Subcutaneous preadipocyte (primary cell): ENCODE measurements around the gene DOCK6. TPM values are rescaled to one million over a fixed set of nuclear protein-coding genes. Genes with fewer than 3 reads are reported as not detected.

ENCODE experiments used
- total RNA-seq: library from RNA; depleted of rRNA; stranded (reverse); fragments of >200 nt; gene quantifications from 2 replicates; pipeline ENCODE4 v1.2.3, GENCODE V29; 2012

Gene DOCK6, protein sequence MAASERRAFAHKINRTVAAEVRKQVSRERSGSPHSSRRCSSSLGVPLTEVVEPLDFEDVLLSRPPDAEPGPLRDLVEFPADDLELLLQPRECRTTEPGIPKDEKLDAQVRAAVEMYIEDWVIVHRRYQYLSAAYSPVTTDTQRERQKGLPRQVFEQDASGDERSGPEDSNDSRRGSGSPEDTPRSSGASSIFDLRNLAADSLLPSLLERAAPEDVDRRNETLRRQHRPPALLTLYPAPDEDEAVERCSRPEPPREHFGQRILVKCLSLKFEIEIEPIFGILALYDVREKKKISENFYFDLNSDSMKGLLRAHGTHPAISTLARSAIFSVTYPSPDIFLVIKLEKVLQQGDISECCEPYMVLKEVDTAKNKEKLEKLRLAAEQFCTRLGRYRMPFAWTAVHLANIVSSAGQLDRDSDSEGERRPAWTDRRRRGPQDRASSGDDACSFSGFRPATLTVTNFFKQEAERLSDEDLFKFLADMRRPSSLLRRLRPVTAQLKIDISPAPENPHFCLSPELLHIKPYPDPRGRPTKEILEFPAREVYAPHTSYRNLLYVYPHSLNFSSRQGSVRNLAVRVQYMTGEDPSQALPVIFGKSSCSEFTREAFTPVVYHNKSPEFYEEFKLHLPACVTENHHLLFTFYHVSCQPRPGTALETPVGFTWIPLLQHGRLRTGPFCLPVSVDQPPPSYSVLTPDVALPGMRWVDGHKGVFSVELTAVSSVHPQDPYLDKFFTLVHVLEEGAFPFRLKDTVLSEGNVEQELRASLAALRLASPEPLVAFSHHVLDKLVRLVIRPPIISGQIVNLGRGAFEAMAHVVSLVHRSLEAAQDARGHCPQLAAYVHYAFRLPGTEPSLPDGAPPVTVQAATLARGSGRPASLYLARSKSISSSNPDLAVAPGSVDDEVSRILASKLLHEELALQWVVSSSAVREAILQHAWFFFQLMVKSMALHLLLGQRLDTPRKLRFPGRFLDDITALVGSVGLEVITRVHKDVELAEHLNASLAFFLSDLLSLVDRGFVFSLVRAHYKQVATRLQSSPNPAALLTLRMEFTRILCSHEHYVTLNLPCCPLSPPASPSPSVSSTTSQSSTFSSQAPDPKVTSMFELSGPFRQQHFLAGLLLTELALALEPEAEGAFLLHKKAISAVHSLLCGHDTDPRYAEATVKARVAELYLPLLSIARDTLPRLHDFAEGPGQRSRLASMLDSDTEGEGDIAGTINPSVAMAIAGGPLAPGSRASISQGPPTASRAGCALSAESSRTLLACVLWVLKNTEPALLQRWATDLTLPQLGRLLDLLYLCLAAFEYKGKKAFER (N-terminal part only)
- total RNA-seq = 8.5 and 19.2 TPM in 2 replicates

DNA sequence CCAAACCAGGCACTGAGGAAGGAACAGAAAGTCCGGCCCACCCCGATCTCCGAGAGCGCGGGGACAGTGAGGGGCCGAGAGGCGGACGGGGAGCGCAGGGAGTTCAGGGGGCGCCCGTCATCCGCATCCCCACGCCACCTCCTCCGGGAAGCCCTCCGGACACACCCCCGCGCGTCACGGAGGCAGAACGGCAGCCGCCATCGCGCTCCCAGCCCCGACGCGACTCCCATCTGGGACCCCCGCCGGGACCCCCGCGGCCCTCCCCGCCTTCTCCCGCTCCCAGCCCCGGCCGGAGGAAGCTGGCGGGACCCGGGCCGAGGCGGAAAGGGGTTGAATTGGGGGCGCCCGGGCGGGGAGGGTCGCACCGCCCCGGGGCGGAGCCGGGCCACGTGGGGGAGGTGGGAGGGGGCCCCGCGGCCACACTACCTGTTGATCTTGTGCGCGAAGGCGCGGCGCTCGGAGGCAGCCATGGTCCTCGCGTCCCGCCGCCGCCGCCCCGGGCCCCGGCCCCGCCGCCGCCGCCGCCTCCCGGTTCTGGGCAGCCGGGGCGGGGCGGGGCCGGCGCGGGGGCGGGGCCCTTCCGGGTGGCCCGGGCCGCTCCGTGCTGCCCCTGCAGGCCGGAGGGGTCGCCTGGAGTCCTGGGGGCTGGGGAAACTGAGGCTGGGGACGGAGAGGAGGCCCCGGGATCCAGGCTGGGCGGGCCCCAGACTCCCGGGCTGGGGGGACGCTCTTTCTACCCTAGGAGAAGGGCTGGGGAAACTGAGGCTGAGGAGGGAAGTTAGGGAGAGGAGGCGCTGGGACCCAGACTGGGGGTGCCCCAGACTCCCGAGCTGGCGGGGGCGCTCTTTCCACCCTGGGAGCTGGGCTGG, at the start of gene DOCK6:
TSS of gene DOCK6 (minus strand) at position 554 of the 869 bp plus-strand sequence. CDS start at position 470, 84 bp downstream.

DNA sequence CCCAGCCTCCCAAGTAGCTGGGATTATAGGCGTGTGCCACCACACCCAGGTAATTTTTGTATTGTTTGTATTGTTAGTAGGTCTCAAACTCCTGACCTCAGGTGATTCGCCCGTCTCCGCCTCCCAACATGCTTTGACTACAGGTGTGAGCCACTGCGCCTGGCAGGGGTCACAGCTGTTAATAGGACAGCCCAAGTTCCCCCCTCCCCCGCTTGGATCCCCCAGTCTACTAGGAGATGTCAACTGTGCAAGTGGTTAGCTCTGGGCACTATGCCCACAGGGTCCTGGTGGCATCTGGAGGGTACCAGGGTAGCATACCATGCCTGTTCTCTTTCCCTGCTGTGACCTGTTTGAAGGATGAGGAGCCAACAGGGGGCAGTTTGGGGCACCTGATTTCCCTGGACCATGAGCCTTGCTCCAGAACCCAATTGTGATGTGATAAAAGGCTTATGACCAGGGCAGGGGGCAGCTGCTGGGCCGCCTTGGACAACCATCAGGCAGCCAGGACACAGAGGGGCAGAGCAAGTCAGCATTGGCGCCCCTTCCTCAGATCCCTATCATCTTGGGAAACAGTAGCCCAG, 33.4 kb upstream of the DOCK6 start, which contains the start of gene TSPAN16:
TSS of gene TSPAN16 (plus strand) at position 496 of the 581 bp plus-strand sequence. CDS start 138 bp downstream, outside the sequence.

DNA sequence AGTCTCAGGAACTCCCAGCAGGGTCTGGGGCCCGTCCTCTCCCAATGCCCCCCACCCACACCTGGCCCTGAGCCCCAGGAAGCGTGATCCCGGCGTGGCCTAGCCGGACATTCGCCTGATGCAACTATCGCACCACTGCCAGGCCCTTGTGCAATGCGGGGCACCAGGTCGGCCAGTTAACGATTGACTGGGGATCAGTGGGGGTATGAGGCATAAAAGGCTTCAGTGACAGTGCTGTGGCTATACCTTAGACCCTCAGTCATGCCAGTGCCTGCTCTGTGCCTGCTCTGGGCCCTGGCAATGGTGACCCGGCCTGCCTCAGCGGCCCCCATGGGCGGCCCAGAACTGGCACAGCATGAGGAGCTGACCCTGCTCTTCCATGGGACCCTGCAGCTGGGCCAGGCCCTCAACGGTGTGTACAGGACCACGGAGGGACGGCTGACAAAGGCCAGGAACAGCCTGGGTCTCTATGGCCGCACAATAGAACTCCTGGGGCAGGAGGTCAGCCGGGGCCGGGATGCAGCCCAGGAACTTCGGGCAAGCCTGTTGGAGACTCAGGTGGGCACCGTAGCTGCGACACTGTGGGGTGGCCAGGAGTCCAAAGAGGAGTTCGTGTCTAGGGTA, 22.8 kb downstream of the DOCK6 start, which contains the start of gene ANGPTL8:
TSS of gene ANGPTL8 (plus strand) at position 243 of the 624 bp plus-strand sequence. CDS start at position 262, 19 bp downstream.

DNA sequence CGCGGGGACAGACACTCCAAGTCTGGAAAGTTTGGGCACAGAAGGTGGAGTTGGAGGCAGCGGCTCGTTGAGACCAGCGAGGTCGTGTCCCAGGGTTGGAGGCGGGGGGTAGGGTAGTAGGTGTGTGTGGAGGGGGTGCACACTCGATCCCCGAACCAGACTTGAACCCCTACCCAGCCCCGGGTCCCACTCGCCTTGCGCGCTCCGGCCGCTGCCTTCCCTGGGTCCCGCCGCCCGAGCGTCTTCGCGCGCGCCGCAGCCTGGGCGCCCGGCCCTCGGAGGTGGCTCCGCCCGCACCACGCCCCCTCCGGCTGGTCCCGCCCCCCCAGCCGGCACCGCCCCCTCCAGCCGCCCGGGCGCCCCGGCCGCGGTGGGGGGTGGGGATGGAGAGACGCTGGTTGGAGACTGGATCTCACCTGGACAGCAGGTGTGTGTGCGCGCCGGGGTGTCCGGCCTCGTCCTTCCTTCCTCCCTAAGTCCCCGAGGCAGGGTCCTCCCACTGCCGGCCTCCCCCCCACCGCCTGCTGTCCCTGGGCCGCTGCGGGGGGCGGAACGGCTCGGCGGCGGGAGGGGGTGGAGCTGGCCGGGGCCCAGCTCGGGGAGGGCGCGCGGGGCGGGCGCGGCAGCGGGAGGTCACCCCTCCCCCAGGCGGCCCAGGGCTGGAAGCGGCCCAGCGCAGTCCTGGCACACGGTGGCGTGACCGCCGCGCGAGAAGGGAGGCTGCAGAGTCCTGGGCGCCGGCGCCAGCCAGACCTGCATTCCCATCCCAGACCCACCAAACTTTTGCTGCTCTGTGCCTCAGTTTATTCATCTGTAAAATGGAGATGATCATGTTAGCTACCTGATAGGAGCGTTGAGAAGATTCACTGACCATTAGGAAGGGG, 64.8 kb downstream of the DOCK6 start, which contains the start of gene KANK2:
TSS of gene KANK2 (minus strand) at position 255 of the 884 bp plus-strand sequence. CDS start 3,034 bp downstream, outside the sequence.

DNA sequence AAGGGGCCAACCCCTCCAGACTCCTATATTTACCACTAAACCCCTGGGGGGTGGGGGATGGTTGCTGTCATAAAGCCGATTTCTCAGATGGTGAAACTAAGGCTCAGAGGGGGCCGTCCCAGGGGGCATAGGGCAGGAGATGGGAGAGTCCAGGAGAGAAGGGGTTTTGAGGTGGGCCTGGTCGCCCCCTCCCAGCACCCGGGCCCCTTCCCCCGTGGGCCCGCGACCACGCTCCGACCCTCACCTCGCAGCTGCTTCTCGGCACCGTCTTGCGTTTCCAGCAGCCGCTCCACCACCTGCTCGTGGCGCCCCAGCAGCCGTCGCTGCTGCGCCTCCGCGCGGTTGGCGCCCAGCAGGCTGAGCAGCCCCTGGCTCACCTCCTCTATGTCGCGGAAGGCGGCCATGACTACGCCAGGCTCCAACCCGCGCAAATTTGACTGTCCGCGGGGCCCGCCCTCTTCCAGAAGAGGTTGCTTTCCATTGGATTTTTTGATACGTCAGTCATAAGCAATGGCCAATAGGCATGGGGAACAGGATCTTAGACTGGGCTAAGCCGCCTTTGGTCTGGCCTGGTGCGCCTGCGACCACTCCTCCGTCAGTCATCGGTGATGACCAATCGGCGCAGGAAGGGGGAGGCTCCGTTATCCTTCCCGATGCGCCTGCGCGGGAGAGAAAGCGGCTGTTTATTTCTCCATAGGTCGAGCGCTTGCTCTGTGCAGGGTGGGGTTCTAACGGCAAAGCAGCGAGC, 106.8 kb downstream of the DOCK6 start, which contains the start of gene SPC24:
TSS of gene SPC24 (minus strand) at position 410 of the 748 bp plus-strand sequence. CDS start at position 404, 6 bp downstream.

Other genes with a start within 250 kb of the DOCK6 start
- 262 and 309 TPM in 2 replicates for gene LDLR, start 173.1 kb downstream of the DOCK6 start, total RNA-seq
- gene SPC24, start 106.7 kb downstream of the DOCK6 start, total RNA-seq = 90.8 and 92.5 TPM in 2 replicates
- 206 and 259 TPM in 2 replicates for gene KANK2, start 65.0 kb downstream of the DOCK6 start, total RNA-seq
- gene ANGPTL8, start 22.9 kb downstream of the DOCK6 start, total RNA-seq = not detected in 2 replicates
- gene TSPAN16, start 33.6 kb upstream of the DOCK6 start, total RNA-seq = not detected in 2 replicates
- 12.7 and 15.4 TPM in 2 replicates for gene RAB3D, start 77.1 kb upstream of the DOCK6 start, total RNA-seq
- gene TMEM205, start 83.7 kb upstream of the DOCK6 start, total RNA-seq = 59.0 and 130 TPM in 2 replicates
- gene CCDC159, start 84.0 kb upstream of the DOCK6 start, total RNA-seq = 2.2 and 2.9 TPM in 2 replicates
- 7.6 and 9.6 TPM in 2 replicates for gene PLPPR2, start 92.9 kb upstream of the DOCK6 start, total RNA-seq
- gene SWSAP1, start 112.1 kb upstream of the DOCK6 start, total RNA-seq = 0.59 and 0.73 TPM in 2 replicates
- gene EPOR, start 121.8 kb upstream of the DOCK6 start, total RNA-seq = 3.7 and 7.0 TPM in 2 replicates
- 0.37 and 0.98 TPM in 2 replicates for gene RGL3, start 156.8 kb upstream of the DOCK6 start, total RNA-seq
- gene ODAD3, start 172.6 kb upstream of the DOCK6 start, total RNA-seq = 0.39 TPM in 1 of 2 replicates, not detected in the other
- gene PRKCSH, start 173.1 kb upstream of the DOCK6 start, total RNA-seq = 113 and 118 TPM in 2 replicates
- gene ELAVL3, start 218.5 kb upstream of the DOCK6 start, total RNA-seq = not detected in 2 replicates
- gene ZNF653, start 243.3 kb upstream of the DOCK6 start, total RNA-seq = 4.5 and 6.2 TPM in 2 replicates